K562 (cell line): Measurements from ENCODE around the gene ARHGAP22. TPM values are rescaled to one million over a fixed set of nuclear protein-coding genes. Genes with fewer than 3 reads are reported as not detected.
A peak's percentile ranks its signal among the peaks of the same experiment; 100 is the strongest.

Experiments
- ARHGAP35 ChIP-seq: fragments of 450-650 bp; IDR thresholded peaks from 2 replicates; pipeline ENCODE4 v1.6.1; 2018; ENCODE audit not compliant: partially characterized antibody
- CBFA2T3 ChIP-seq: fragments of 450-650 bp; IDR thresholded peaks from 2 replicates; pipeline ENCODE4 v1.6.1; 2017
- DDX20 ChIP-seq: fragments of 450-650 bp; IDR thresholded peaks from 2 replicates; pipeline ENCODE4 v1.6.1; 2016; ENCODE audit warnings: missing genetic modification characterization, low read depth, mild to moderate bottlenecking, missing compliant biosample characterization, moderate library complexity
- HDAC8 ChIP-seq: fragments of 450-650 bp; IDR thresholded peaks from 2 replicates; pipeline ENCODE4 v1.6.1; 2016; ENCODE audit warnings: mild to moderate bottlenecking, missing genetic modification characterization, moderate library complexity, missing compliant biosample characterization
- KAT8 ChIP-seq: fragments of 450-650 bp; IDR thresholded peaks from 2 replicates; pipeline ENCODE4 v1.6.1; 2016; ENCODE audit warnings: low read depth, mild to moderate bottlenecking
- MAX ChIP-seq: sonication (generic); formaldehyde crosslinking; IDR thresholded peaks from 2 replicates; pipeline ENCODE4 v1.9.0; 2022; ENCODE audit warnings: mild to moderate bottlenecking, missing genetic modification reagents
- MLLT1 ChIP-seq, 2 experiments: fragments of 450-650 bp; IDR thresholded peaks; 2 replicates each; pipeline ENCODE4 v1.6.1; 2016
- NCOA6 ChIP-seq: fragments of 450-650 bp; IDR thresholded peaks from 2 replicates; pipeline ENCODE4 v1.6.1; 2017; ENCODE audit warnings: mild to moderate bottlenecking
- POLR3G ChIP-seq: IDR thresholded peaks from 2 replicates; pipeline ENCODE4 v1.6.1; 2011; ENCODE audit not compliant: insufficient read length, insufficient replicate concordance; ENCODE audit errors: extremely low read depth
- THAP12 ChIP-seq: fragments of 250-450 bp; sonication (Bioruptor Pico); IDR thresholded peaks from 2 replicates; pipeline ENCODE4 v1.9.0; 2021; ENCODE audit warnings: mild to moderate bottlenecking, inconsistent platforms
- ZNF143 ChIP-seq: sonication (generic); formaldehyde crosslinking; IDR thresholded peaks from 2 replicates; pipeline ENCODE4 v1.9.0; 2022; ENCODE audit warnings: mild to moderate bottlenecking, missing genetic modification reagents
- ZNF253 ChIP-seq: fragments of 250-450 bp; sonication (Bioruptor Pico); conservative IDR thresholded peaks from 2 replicates; pipeline ENCODE4 v1.6.1; 2021; ENCODE audit warnings: mild to moderate bottlenecking
- ZNF280B ChIP-seq: fragments of 250-450 bp; sonication (Bioruptor Pico); IDR thresholded peaks from 2 replicates; pipeline ENCODE4 v1.5.1; 2021; ENCODE audit warnings: mild to moderate bottlenecking
- ZNF318 ChIP-seq, 2 experiments: fragments of 450-650 bp; IDR thresholded peaks; 2 replicates each; pipeline ENCODE4 v1.6.1; 2016; ENCODE audit warnings: mild to moderate bottlenecking in 2 of 2, borderline replicate concordance in 1 of 2, low read depth in 1 of 2, moderate library complexity in 1 of 2
- polyA plus RNA-seq, 8 experiments: library from polyadenylated mRNA; depleted of rRNA in 4 of 8; stranded (reverse) in 5 of 8; unstranded in 3 of 8; fragments of >200 nt; fragmentation: Nextera tagmentation in 2 of 8; fragmentation: Illumina TruSeq in 1 of 8; extraction: Ambion mirVana in 2 of 8; extraction: Trizol in 1 of 8; gene quantifications; 2 replicates each; pipeline versions ENCODE4 v1.2.1 to v1.2.3, GENCODE V29; 2011 to 2014; ENCODE audit warnings: inconsistent platforms in 1 of 8, missing spikeins in 1 of 8
- total RNA-seq, 7 experiments: library from RNA; depleted of rRNA in 6 of 7; stranded (reverse); fragments of >200 nt in 6 of 7; fragmentation: Illumina TruSeq in 2 of 7; extraction: Trizol in 2 of 7; gene quantifications; 2 replicates each; pipeline versions ENCODE4 v1.2.1 to v1.2.3, GENCODE V29; 2011 to 2021; ENCODE audit warnings: low replicate concordance in 1 of 7

Gene ARHGAP22
- total and polyA plus RNA-seq, 9 of the 15 experiments (the other 6 are each of a cell fraction or from before 2014, with no cell fraction given) = 1.3 to 28.1 (median 12.7) TPM

GRCh38 chr10:48468130-48468790 is 136.6 kb downstream of the ARHGAP22 start (continued):
- TF ChIP-seq THAP12 (CRISPR knock-in tag) (no peak), ARHGAP35 (no peak), MAX (no peak), HDAC8 (no peak), NCOA6 (no peak; the same call in 1 of the 2 replicates), KAT8 (no peak), ZNF253 (no peak), MLLT1 (IDR thresholded peaks at IDR 0.05) (peak in 1 of 2 experiments; percentile 77; a peak in 2 of 4 replicates), CBFA2T3 (peak; percentile 96), POLR3G (no peak), DDX20 (tag) (no peak), ZNF280B (no peak), ZNF318 (IDR thresholded peaks at IDR 0.05; ENCODE audit: borderline replicate concordance in 1 of 2, low read depth in 1 of 2) (no peak), ZNF143 (CRISPR knock-in tag) (no peak)
